Measurements from ENCODE around the gene ABI3. TPM values are rescaled to one million over a fixed set of nuclear protein-coding genes. Genes with fewer than 3 reads are reported as not detected.
A peak's percentile ranks its signal among the peaks of the same experiment; 100 is the strongest.

ABI3 gene
- total and polyA plus RNA-seq, 3 experiments from 2014 or later: 46.4 to 95.4 (median 48.5) TPM

GRCh38 chr17:49197346-49197998 is 13.0 kb upstream of the ABI3 start:
- peak overlapping the region in 1 of 7 donors; percentile 33 for H3K4me3 Mint-ChIP-seq
- no peaks in the 10 kb centered on the region for H3K4me1 ChIP-seq (ENCODE audit: insufficient read depth, low read length)
- no peaks in the 10 kb centered on the region for H3K36me3 ChIP-seq (ENCODE audit: insufficient read depth, low read length)
- H3K36me3 Mint-ChIP-seq: peaks cover 0 to 6% (median 0%) of the 10 kb centered on the region in 3 donors
- peaks cover 0 to 4% of the 10 kb centered on the region in 2 donors for H3K27me3 Mint-ChIP-seq
- H3K9me3 Mint-ChIP-seq: peaks cover 0 to 2% (median 0%) of the 10 kb centered on the region in 5 donors
- H3K9me3 ChIP-seq (ENCODE audit: low read length): no peaks in the 10 kb centered on the region
- H3K4me1 Mint-ChIP-seq: peaks cover 9 to 26% (median 23%) of the 10 kb centered on the region in 3 donors
- no peaks in the 10 kb centered on the region for H3K27me3 ChIP-seq (ENCODE audit: insufficient read depth, low read length, poor library complexity, severe bottlenecking)
- H3K4me3 ChIP-seq (ENCODE audit: low read length): no peak overlapping the region
- DNase-seq: no peak
- H3K27ac Mint-ChIP-seq: peak overlapping the region in 4 of 8 donors; percentile 23 to 60 (median 30)
- CTCF ChIA-PET: interaction anchor here (0.8 to 12.6 kb wide), 5 partner anchors 10 to 30 kb away, joined by 4 to 173 read pairs (median 7); partner anchors contain the start of genes ABI3, GNGT2 and PHOSPHO1
- no peak overlapping the region for H3K27ac ChIP-seq (ENCODE audit: low read depth, low read length)
- POLR2A ChIA-PET: interaction anchor here (0.8 to 1.2 kb wide), 3 partner anchors 12 to 33 kb away, joined by 3 to 8 read pairs (median 5); partner anchors contain the start of gene PHOSPHO1

- Mint-ChIP-seq H3K9me3 (no peaks in the 10 kb centered on the region), H3K4me1 (peaks cover 5 to 19% (median 16%) of the 10 kb centered on the region in 3 donors), H3K27me3 (no peaks in the 10 kb centered on the region), H3K27ac (no peak overlapping the region), H3K4me3 (no peak overlapping the region), H3K36me3 (no peaks in the 10 kb centered on the region)
- DNase-seq: no peak
- H3K4me1 ChIP-seq (ENCODE audit: insufficient read depth, low read length): no peaks in the 10 kb centered on the region
- no peaks in the 10 kb centered on the region for H3K27me3 ChIP-seq (ENCODE audit: insufficient read depth, low read length, poor library complexity, severe bottlenecking)
- CTCF ChIA-PET: interaction anchor here (1.4 to 12.6 kb wide), 5 partner anchors 9 to 29 kb away, joined by 5 to 173 read pairs (median 7); partner anchors contain the start of genes ABI3, GNGT2 and PHOSPHO1
- H3K36me3 ChIP-seq (ENCODE audit: insufficient read depth, low read length): no peaks in the 10 kb centered on the region
- no peak overlapping the region for H3K4me3 ChIP-seq (ENCODE audit: low read length)
- POLR2A ChIA-PET: interaction anchor here (0.8 to 1.2 kb wide), 3 partner anchors 11 to 32 kb away, joined by 3 to 8 read pairs (median 5); partner anchors contain the start of gene PHOSPHO1
- no peaks in the 10 kb centered on the region for H3K9me3 ChIP-seq (ENCODE audit: low read length)
- H3K27ac ChIP-seq (ENCODE audit: low read depth, low read length): no peak overlapping the region
These were observed 12.3 kb upstream of the ABI3 start for GRCh38 chr17:49198211-49198610.

GRCh38 chr17:49200423-49201083 is 10.0 kb upstream of the ABI3 start:
- Mint-ChIP-seq H3K4me1 (peaks cover 4 to 13% (median 5%) of the 10 kb centered on the region in 3 donors), H3K9me3 (no peaks in the 10 kb centered on the region), H3K27ac (peak overlapping the region in 1 of 8 donors; percentile 27), H3K27me3 (no peaks in the 10 kb centered on the region), H3K36me3 (peaks cover 0 to 2% (median 0%) of the 10 kb centered on the region in 3 donors), H3K4me3 (no peak overlapping the region)
- Histone ChIP-seq H3K9me3 (ENCODE audit: low read length) (no peaks in the 10 kb centered on the region), H3K27me3 (ENCODE audit: insufficient read depth, low read length, poor library complexity, severe bottlenecking) (no peaks in the 10 kb centered on the region), H3K36me3 (ENCODE audit: insufficient read depth, low read length) (no peaks in the 10 kb centered on the region), H3K27ac (ENCODE audit: low read depth, low read length) (no peak overlapping the region), H3K4me1 (ENCODE audit: insufficient read depth, low read length) (no peaks in the 10 kb centered on the region), H3K4me3 (ENCODE audit: low read length) (no peak overlapping the region)
- no peak for DNase-seq
- POLR2A ChIA-PET: interaction anchor here (0.8 kb wide), 1 partner anchor 8 kb away, joined by 3 read pairs; no protein-coding TSS in a partner anchor
- CTCF ChIA-PET: interaction anchor here (0.8 to 12.6 kb wide), 6 partner anchors 8 to 90 kb away, joined by 3 to 173 read pairs (median 4); partner anchors contain the start of gene PHOSPHO1

- Histone ChIP-seq H3K9me3 (ENCODE audit: low read length) (no peaks in the 10 kb centered on the region), H3K4me1 (ENCODE audit: insufficient read depth, low read length) (no peaks in the 10 kb centered on the region), H3K4me3 (ENCODE audit: low read length) (no peak overlapping the region), H3K36me3 (ENCODE audit: insufficient read depth, low read length) (no peaks in the 10 kb centered on the region), H3K27ac (ENCODE audit: low read depth, low read length) (no peak overlapping the region), H3K27me3 (ENCODE audit: insufficient read depth, low read length, poor library complexity, severe bottlenecking) (no peaks in the 10 kb centered on the region)
- CTCF ChIA-PET: interaction anchor here (0.9 kb wide), 1 partner anchor 9 kb away, joined by 5 read pairs; no protein-coding TSS in a partner anchor
- POLR2A ChIA-PET: interaction anchor here (0.6 kb wide), 1 partner anchor 324 kb away, joined by 3 read pairs; no protein-coding TSS in a partner anchor
- Mint-ChIP-seq H3K4me1 (peaks cover 0 to 13% (median 7%) of the 10 kb centered on the region in 3 donors), H3K36me3 (peaks cover 6 to 7% (median 6%) of the 10 kb centered on the region in 3 donors), H3K4me3 (no peak overlapping the region), H3K9me3 (no peaks in the 10 kb centered on the region), H3K27me3 (no peaks in the 10 kb centered on the region), H3K27ac (no peak overlapping the region)
- no peak for DNase-seq
These were observed 9.0 kb upstream of the ABI3 start for GRCh38 chr17:49201481-49201927.

GRCh38 chr17:49203796-49204195 is 6.7 kb upstream of the ABI3 start:
- H3K36me3 ChIP-seq (ENCODE audit: insufficient read depth, low read length): no peaks in the 10 kb centered on the region
- no peaks in the 10 kb centered on the region for H3K9me3 ChIP-seq (ENCODE audit: low read length)
- Mint-ChIP-seq H3K36me3 (peaks cover 6 to 11% (median 9%) of the 10 kb centered on the region in 3 donors), H3K4me3 (no peak overlapping the region), H3K9me3 (no peaks in the 10 kb centered on the region), H3K4me1 (peaks cover 16 to 25% (median 17%) of the 10 kb centered on the region in 3 donors), H3K27me3 (no peaks in the 10 kb centered on the region), H3K27ac (peak overlapping the region in 3 of 8 donors; percentile 35 to 73 (median 41))
- H3K4me3 ChIP-seq (ENCODE audit: low read length): no peak overlapping the region
- ChIA-PET POLR2A (no interaction called here), CTCF (interaction anchor here (1.8 kb wide), 1 partner anchor 11 kb away, joined by 5 read pairs; no protein-coding TSS in a partner anchor)
- H3K27ac ChIP-seq (ENCODE audit: low read depth, low read length): no peak overlapping the region
- H3K27me3 ChIP-seq (ENCODE audit: insufficient read depth, low read length, poor library complexity, severe bottlenecking): no peaks in the 10 kb centered on the region
- no peak for DNase-seq
- H3K4me1 ChIP-seq (ENCODE audit: insufficient read depth, low read length): peaks cover 12% of the 10 kb centered on the region

- Histone ChIP-seq H3K27ac (ENCODE audit: low read depth, low read length) (no peak overlapping the region), H3K27me3 (ENCODE audit: insufficient read depth, low read length, poor library complexity, severe bottlenecking) (no peaks in the 10 kb centered on the region), H3K36me3 (ENCODE audit: insufficient read depth, low read length) (no peaks in the 10 kb centered on the region), H3K9me3 (ENCODE audit: low read length) (no peaks in the 10 kb centered on the region), H3K4me3 (ENCODE audit: low read length) (no peak overlapping the region), H3K4me1 (ENCODE audit: insufficient read depth, low read length) (peaks cover 19% of the 10 kb centered on the region)
- no peaks in the 10 kb centered on the region for H3K27me3 Mint-ChIP-seq
- H3K27ac Mint-ChIP-seq: no peak overlapping the region
- POLR2A ChIA-PET: no interaction called here
- peaks cover 6 to 11% (median 9%) of the 10 kb centered on the region in 3 donors for H3K36me3 Mint-ChIP-seq
- CTCF ChIA-PET: interaction anchor here (1.7 to 1.8 kb wide), 2 partner anchors 12 to 23 kb away, joined by 5 to 6 read pairs; no protein-coding TSS in a partner anchor
- no peaks in the 10 kb centered on the region for H3K9me3 Mint-ChIP-seq
- H3K4me1 Mint-ChIP-seq: peaks cover 23 to 33% (median 24%) of the 10 kb centered on the region in 3 donors
- H3K4me3 Mint-ChIP-seq: no peak overlapping the region
- no peak for DNase-seq
These were observed 6.0 kb upstream of the ABI3 start for GRCh38 chr17:49204516-49204915.

GRCh38 chr17:49209061-49209571 is 1.4 kb upstream of the ABI3 start:
- Histone ChIP-seq H3K27me3 (ENCODE audit: insufficient read depth, low read length, poor library complexity, severe bottlenecking) (no peaks in the 10 kb centered on the region), H3K4me1 (ENCODE audit: insufficient read depth, low read length) (peaks cover 58% of the 10 kb centered on the region), H3K36me3 (ENCODE audit: insufficient read depth, low read length) (no peaks in the 10 kb centered on the region), H3K9me3 (ENCODE audit: low read length) (no peaks in the 10 kb centered on the region), H3K4me3 (ENCODE audit: low read length) (peak overlapping the region; percentile 69), H3K27ac (ENCODE audit: low read depth, low read length) (peak overlapping the region; percentile 57)
- peaks cover 6 to 30% (median 12%) of the 10 kb centered on the region in 3 donors for H3K36me3 Mint-ChIP-seq
- H3K4me3 Mint-ChIP-seq: peak overlapping the region; percentile 81 to 99 (median 98)
- POLR2A ChIA-PET: interaction anchor here (1.0 to 2.9 kb wide), 7 partner anchors 9 to 18 kb away, joined by 3 to 22 read pairs (median 7); no protein-coding TSS in a partner anchor
- peak in 2 of 5 donors; percentile 48 to 51 for DNase-seq
- no peaks in the 10 kb centered on the region for H3K27me3 Mint-ChIP-seq
- H3K27ac Mint-ChIP-seq: peak overlapping the region; percentile 88 to 97 (median 94)
- H3K9me3 Mint-ChIP-seq: no peaks in the 10 kb centered on the region
- CTCF ChIA-PET: interaction anchor here (0.8 to 12.6 kb wide), 7 partner anchors 9 to 29 kb away, joined by 3 to 133 read pairs (median 11); partner anchors contain the start of gene PHOSPHO1
- H3K4me1 Mint-ChIP-seq: peaks cover 61 to 67% (median 64%) of the 10 kb centered on the region in 3 donors

Measured in CD8-positive, alpha-beta memory T cell (primary cell).